GM19238 (cell line): ENCODE data around the gene MIER2.
"Not testable (repeated sequence)": the region's sequence is repeated elsewhere in the genome, so short reads cannot be mapped to it uniquely, and the experiment has no call there.

Source experiments
- DNase-seq: peaks from one replicate; pipeline ENCODE4 v3.0.0; 2011; ENCODE audit warnings: low spot score; ENCODE audit not compliant: insufficient read length

The MIER2 gene, protein sequence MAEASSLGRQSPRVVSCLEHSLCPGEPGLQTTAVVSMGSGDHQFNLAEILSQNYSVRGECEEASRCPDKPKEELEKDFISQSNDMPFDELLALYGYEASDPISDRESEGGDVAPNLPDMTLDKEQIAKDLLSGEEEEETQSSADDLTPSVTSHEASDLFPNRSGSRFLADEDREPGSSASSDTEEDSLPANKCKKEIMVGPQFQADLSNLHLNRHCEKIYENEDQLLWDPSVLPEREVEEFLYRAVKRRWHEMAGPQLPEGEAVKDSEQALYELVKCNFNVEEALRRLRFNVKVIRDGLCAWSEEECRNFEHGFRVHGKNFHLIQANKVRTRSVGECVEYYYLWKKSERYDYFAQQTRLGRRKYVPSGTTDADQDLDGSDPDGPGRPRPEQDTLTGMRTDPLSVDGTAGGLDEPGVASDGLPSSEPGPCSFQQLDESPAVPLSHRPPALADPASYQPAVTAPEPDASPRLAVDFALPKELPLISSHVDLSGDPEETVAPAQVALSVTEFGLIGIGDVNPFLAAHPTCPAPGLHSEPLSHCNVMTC

GRCh38 chr19:344625-345319 is at the start of gene MIER2:
MIER2 (minus strand) TSS chr19:344796; CDS start chr19:344782, 14 bp downstream.
- DNase-seq = peak; percentile 98

GRCh38 chr19:393560-393959 is 49.0 kb upstream of the MIER2 start:
- DNase-seq = not testable (repeated sequence)

DNA sequence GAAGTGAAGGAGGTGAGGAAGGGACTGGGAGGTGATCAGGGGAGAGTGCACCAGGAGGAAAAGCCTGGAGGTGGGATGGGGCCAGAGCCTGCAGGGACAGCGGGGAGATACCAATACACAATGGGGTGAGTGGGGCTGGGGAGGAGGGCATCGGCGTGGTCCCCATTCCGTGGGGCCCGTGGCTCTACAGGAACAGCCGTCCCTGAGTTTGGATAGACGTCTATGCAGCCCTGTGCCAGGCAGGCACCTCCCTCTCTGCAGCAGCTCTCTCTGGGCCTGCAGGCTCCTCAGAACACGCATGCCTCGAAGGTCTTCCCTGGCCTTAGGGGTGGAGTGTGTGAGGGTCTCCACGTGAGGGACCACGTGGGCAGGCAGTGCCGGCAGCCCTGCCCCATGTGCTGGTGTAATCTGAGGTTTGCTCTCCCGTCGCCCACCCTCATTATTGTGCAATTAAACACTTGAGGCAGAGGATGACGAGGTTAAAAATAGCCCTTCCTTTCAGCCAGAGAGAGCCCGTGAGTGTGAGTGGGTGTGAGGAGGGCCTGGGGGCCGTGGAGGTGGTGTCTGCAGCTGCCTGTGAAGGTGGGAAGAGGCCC is 47.9 kb upstream of the MIER2 start:
- DNase-seq = no peak

- DNase-seq = no peak
These were observed 47.3 kb upstream of the MIER2 start for GRCh38 chr19:391726-392374.

DNA sequence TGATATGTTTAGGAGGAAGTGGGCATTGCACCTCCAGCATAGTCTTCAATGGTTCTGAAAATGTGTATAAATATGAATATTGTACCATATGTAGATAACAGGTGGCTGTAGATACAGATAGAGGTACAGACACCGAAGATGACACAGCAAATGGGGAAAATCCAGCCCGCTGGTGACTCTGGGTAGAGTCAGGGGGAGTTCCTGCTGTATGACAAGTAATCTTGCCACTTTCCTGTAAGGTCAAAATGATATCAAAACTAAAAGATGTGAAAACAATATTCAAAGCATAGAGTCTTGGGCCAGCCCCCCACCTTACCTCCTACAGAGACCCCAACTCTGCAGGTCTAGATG is 46.6 kb upstream of the MIER2 start:
- DNase-seq = no peak

DNA sequence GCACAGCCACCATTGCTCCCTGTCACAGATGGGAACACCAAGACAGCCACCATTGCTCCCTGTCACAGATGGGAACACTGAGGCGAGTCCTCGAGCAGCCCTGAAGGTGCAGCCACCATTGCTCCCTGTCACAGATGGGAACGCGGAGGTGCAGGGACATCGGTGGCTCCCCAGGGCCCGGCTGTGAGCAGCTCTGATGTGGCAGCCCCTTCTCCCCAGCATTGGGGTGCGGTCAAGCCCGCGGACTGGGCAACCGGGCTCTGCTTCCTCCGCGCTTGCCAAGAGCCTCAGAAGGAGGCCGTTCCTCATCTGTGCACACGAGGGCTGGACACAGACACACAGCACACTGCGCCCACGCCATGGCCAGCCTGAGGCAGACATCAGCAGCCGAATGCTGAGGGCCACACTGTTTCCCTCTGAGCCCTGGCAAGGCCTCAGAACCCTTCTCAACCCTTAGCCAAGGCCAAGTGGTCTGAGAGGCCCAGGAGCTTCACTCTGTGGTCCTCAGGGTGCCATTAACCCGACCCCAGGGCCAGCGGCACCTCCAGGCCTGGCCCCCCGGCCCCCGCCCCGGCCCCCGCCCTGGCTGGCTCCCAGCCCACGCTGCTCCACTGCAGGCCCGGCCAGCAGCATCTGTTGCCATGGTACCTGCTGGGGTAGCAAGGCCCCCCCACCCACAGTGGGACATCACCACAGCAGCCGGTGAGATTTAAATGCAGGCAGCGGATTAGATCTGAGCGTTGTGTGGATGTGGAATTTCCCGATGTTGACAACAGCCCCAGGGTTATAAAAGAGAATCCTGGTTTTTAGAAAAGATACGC is 46.0 kb upstream of the MIER2 start:
- DNase-seq = no peak

- no peak for DNase-seq
These were observed 45.3 kb upstream of the MIER2 start for GRCh38 chr19:389935-390289.

DNA sequence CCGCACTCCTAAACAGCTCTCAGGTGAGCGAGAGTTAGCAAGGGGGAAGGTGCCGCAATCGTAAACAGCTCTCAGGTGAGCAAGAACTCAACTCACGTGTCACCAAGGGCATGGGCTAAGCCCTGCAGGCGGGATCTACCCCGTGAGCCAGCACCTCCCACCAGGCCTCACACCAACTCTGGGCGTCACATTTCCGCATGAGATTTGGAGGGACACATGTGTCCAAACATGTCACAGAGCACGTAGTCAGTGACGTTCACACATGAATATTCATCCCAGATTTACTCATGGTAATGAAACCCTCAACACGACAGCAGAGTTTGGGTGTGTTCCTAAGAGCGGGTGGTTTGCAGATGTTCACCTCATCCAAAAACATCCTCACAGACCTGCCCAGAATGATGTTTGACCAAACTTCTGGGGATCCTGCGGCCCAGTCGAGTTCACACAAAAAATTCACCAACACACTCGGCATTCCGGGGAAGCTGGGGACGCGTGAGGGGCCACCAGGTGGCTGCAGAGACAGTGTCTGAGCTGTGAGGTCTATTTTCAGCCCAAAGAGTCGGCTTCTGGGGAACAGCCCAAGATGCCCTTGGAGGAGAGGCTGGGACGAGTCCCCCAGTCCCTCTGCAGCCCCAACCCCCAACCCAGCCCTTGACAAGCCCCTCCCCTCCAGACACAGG is 44.8 kb upstream of the MIER2 start:
- DNase-seq = no peak

- DNase-seq = no peak
These were observed 44.1 kb upstream of the MIER2 start for GRCh38 chr19:388691-389090.

- no peak for DNase-seq
These were observed 43.2 kb upstream of the MIER2 start for GRCh38 chr19:387777-388176.

DNA sequence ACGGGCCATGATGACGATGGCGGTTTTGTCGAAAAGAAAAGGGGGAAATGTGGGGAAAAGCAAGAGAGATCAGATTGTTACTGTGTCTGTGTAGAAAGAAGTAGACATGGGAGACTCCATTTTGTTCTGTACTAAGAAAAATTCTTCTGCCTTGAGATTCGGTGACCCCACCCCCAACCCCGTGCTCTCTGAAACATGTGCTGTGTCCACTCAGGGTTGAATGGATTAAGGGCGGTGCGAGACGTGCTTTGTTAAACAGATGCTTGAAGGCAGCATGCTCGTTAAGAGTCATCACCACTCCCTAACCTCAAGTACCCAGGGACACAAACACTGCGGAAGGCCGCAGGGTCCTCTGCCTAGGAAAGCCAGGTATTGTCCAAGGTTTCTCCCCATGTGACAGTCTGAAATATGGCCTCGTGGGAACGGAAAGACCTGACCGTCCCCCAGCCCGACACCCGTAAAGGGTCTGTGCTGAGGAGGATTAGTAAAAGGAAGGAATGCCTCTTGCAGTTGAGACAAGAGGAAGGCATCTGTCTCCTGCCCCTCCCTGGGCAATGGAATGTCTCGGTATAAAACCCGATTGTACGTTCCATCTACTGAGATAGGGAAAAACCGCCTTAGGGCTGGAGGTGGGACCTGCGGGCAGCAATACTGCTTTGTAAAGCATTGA is 42.2 kb upstream of the MIER2 start:
- DNase-seq = not testable (repeated sequence)

- not testable (repeated sequence) for DNase-seq
These were observed 41.6 kb upstream of the MIER2 start for GRCh38 chr19:386189-386588.

- DNase-seq = no peak
These were observed 40.2 kb upstream of the MIER2 start for GRCh38 chr19:384799-385169.

DNA sequence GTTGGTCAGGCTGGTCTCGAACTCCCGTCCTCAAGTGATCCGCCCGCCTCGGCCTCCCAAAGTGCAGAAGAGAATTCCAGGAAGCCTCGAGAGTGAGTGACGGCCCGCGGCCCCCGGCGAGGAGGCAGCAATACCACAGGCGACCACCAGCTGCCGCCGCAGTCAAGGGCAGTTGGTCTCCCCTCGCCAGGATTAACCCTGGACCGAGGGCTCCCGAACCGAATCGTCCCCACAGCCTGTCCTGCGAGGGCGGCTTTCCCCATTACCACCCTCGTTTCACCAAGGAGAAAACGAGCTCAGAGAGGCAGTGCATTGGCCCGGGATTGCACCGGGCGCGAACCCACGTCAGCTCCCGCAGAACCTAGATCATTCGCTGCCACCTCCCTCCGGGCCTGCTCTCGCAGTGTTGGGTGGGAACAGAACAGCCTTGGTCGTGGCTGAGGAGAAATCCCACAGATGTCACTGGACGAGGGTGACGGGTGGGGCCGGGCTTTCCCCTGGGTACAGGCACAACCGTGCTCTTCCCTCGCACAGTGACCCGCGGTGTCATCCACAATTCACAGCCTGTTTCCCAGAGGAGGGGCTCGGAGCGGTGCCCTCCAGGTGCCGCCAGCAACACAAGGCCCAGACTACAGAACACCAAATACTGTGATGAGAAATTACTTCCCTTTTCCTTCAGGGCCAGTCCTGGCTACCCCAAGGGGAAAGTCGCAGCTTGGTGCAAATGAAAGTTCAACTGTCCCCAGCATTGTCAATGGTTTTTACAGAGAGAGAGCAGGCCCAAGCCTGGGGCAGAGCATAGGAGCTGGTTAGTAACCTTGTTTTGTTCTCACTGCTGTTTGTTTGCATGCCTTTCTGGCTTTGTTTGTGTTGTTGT is 39.6 kb upstream of the MIER2 start:
- DNase-seq = no peak

DNA sequence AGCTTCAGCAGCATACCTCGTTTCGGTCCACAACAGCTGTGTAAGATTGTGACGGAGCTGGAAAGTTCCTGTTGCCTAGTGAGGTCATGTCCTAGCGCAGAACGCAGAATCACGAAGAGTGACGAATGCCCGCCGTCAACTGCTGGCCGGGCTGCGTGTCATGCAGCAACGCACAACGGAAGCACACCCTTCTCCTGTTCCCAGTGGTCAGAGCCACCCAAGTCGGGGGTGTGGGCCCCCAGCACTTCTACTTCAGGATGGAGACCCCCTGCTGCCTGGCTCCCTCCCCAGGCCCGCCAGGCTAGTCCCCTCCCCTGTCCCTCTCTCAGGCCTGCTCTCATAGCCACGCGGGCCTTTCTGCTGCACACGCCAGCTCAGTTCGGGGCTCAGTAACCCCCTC is 38.4 kb upstream of the MIER2 start:
- DNase-seq = no peak

- not testable (repeated sequence) for DNase-seq
These were observed 38.0 kb upstream of the MIER2 start for GRCh38 chr19:382578-382977.

DNA sequence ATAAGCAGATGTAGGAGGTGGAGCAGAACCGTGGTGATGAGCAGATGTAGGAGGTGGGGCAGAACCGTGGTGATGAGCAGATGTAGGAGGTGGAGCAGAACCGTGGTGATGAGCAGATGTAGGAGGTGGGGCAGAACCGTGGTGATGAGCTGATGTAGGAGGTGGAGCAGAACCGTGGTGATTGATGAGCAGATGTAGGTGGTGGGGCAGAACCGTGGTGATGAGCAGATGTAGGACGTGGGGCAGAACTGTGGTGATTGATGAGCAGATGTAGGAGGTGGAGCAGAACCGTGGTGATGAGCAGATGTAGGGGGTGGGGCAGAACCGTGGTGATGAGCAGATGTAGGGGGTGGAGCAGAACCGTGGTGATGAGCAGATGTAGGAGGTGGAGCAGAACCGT is 37.3 kb upstream of the MIER2 start:
- DNase-seq = not testable (repeated sequence)

DNA sequence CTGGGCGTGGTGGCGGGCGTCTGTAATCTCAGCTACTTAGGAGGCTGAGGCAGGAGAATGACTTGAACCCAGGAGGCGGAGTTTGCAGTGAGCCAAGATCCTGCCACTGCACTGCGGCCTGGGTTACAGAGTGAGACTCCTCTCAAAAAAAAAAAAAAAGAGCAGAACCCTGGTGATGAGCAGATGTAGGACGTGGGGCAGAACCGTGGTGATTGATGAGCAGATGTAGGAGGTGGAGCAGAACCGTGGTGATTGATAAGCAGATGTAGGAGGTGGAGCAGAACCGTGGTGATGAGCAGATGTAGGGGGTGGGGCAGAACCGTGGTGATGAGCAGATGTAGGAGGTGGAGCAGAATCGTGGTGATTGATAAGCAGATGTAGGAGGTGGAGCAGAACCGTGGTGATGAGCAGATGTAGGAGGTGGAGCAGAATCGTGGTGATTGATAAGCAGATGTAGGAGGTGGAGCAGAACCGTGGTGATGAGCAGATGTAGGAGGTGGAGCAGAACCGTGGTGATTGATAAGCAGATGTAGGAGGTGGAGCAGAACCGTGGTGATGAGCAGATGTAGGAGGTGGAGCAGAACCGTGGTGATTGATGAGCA is 36.1 kb upstream of the MIER2 start:
- DNase-seq = not testable (repeated sequence)
